ENCODE measurements around the gene ENDOV. TPM values are rescaled to one million over a fixed set of nuclear protein-coding genes. Genes with fewer than 3 reads are reported as not detected.

The ENDOV gene
- total and polyA plus RNA-seq, 8 donors: 18.8 to 49.9 (median 40.6) TPM

DNA sequence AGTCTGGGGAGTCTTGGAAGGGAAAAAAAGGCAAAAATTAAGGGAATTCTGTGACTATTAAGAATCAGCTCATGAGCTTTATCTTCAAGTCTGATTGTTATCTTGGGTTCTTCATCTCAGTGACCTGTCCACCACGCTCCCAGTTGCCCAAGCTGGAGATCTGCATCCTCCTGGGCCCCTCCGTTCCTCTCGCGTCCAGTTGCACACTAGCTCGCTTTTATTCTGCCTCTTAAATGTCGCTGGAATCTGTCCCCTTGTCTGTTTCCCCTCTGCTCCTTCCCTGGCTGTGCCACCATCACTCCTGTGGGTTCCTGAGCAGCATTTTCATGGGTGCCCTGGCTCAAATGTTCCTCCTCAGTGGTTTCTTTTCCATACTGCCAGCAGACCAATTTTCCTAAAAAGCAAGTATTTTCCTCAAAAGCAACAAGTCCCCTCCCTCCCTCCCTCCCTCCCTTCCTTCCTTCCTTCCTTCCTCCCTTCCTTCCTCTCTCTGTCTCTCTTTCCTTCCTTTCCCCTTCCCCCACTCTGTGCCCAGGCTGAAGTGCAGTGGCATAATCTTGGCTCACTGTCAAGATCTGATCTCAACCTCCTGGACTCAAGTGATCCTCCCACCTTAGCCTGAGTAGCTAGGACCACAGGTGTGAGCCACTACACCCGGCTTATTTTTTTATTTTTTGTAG, 1.4 kb downstream of the ENDOV start:
- TF ChIP-seq, protein P1, sequence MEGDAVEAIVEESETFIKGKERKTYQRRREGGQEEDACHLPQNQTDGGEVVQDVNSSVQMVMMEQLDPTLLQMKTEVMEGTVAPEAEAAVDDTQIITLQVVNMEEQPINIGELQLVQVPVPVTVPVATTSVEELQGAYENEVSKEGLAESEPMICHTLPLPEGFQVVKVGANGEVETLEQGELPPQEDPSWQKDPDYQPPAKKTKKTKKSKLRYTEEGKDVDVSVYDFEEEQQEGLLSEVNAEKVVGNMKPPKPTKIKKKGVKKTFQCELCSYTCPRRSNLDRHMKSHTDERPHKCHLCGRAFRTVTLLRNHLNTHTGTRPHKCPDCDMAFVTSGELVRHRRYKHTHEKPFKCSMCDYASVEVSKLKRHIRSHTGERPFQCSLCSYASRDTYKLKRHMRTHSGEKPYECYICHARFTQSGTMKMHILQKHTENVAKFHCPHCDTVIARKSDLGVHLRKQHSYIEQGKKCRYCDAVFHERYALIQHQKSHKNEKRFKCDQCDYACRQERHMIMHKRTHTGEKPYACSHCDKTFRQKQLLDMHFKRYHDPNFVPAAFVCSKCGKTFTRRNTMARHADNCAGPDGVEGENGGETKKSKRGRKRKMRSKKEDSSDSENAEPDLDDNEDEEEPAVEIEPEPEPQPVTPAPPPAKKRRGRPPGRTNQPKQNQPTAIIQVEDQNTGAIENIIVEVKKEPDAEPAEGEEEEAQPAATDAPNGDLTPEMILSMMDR (IDR thresholded peaks at IDR 0.05): no peak
- H3K9me3 ChIP-seq: no peaks in the 10 kb centered on the region
- H3K4me3 ChIP-seq: peak overlapping the region; percentile 93 to 96
- peaks cover 0 to 15% of the 10 kb centered on the region in 2 donors for H3K27me3 ChIP-seq
- H3K36me3 ChIP-seq: peaks cover 0 to 20% of the 10 kb centered on the region in 2 donors
- no peak for ATAC-seq
- no peak overlapping the region for H3K27ac ChIP-seq
- intact Hi-C loops (cut with DNase I): no loop called here
- H3K4me1 ChIP-seq: peaks cover 8 to 38% of the 10 kb centered on the region in 2 donors
- no peak for DNase-seq

DNA sequence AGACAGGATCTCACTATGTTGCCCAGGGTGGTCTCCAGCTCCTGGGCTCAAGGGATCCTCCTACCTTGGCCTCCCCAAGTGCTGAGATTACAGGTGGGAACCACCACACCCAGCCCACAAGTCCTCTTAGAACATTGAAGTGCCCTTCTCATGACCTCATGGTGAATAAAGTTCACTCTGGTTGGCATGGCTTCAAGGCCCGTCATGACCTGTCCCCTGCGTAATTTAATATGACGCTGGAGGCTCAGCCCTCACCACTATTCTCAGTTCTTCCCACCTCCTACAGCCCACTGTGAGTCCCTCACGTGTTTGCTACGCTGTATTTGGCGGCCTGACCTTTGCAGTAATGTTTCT, 1.9 kb downstream of the ENDOV start:
- peaks cover 8 to 38% of the 10 kb centered on the region in 2 donors for H3K4me1 ChIP-seq
- DNase-seq: no peak
- TF ChIP-seq, protein P1 (IDR thresholded peaks at IDR 0.05): no peak
- H3K36me3 ChIP-seq: peaks cover 0 to 20% of the 10 kb centered on the region in 2 donors
- intact Hi-C loops (cut with DNase I): no loop called here
- no peaks in the 10 kb centered on the region for H3K9me3 ChIP-seq
- no peak for ATAC-seq
- no peak overlapping the region for H3K4me3 ChIP-seq
- H3K27me3 ChIP-seq: peaks cover 0 to 15% of the 10 kb centered on the region in 2 donors
- H3K27ac ChIP-seq: no peak overlapping the region

DNA sequence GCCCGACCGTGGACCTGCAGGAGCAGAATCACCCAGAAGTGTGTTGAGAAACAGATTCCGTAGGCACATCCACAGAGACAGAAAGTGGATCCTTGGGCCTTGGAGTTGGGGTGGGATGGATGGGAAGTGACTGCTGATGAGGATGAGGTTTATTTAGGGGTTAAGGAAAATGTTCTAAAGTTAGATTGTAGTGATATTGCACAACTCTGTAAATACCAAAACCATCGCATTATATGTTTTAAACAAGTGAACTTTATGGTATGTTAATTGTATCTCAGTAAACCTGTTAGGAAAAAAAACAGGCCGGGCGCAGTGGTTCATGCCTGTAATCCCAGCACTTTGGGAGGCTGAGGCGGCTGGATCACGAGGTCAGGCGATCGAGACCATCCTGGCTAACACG, 3.6 kb downstream of the ENDOV start:
- H3K9me3 ChIP-seq: no peaks in the 10 kb centered on the region
- peak in 1 of 4 donors; percentile 34 for DNase-seq
- TF ChIP-seq, protein P1 (IDR thresholded peaks at IDR 0.05): no peak
- no peak overlapping the region for H3K27ac ChIP-seq
- peaks cover 0 to 13% of the 10 kb centered on the region in 2 donors for H3K27me3 ChIP-seq
- peaks cover 0 to 20% of the 10 kb centered on the region in 2 donors for H3K36me3 ChIP-seq
- H3K4me3 ChIP-seq: no peak overlapping the region
- intact Hi-C loops (cut with DNase I): no loop called here
- H3K4me1 ChIP-seq: peaks cover 8 to 36% of the 10 kb centered on the region in 2 donors
- ATAC-seq: no peak

DNA sequence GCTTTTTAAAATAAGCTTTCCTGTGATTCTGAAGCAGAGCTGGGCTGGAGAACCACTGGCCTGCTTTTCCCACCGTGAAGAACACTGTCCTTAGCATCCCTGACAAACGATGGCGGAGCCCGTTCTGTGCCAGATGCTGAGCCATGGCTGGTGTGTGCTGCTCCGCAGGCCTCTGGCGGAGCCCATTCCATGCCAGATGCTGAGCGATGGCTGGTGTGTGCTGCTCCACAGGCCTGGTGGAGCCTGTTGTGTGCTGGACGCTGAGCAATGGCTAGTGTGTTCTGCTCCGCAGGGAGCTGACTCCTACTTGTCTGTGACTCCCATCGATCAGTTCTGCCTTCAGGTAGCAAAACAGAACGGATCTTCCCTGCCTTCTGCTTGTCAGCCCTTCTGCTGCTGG, 4.3 kb downstream of the ENDOV start:
- TF ChIP-seq, protein P1 (IDR thresholded peaks at IDR 0.05): no peak
- H3K4me1 ChIP-seq: peaks cover 6 to 31% of the 10 kb centered on the region in 2 donors
- DNase-seq: peak in 1 of 4 donors; percentile 61
- ATAC-seq: no peak
- no peak overlapping the region for H3K4me3 ChIP-seq
- no peak overlapping the region for H3K27ac ChIP-seq
- H3K9me3 ChIP-seq: no peaks in the 10 kb centered on the region
- intact Hi-C loops (cut with DNase I): no loop called here
- peaks cover 0 to 20% of the 10 kb centered on the region in 2 donors for H3K36me3 ChIP-seq
- peaks cover 0 to 6% of the 10 kb centered on the region in 2 donors for H3K27me3 ChIP-seq

DNA sequence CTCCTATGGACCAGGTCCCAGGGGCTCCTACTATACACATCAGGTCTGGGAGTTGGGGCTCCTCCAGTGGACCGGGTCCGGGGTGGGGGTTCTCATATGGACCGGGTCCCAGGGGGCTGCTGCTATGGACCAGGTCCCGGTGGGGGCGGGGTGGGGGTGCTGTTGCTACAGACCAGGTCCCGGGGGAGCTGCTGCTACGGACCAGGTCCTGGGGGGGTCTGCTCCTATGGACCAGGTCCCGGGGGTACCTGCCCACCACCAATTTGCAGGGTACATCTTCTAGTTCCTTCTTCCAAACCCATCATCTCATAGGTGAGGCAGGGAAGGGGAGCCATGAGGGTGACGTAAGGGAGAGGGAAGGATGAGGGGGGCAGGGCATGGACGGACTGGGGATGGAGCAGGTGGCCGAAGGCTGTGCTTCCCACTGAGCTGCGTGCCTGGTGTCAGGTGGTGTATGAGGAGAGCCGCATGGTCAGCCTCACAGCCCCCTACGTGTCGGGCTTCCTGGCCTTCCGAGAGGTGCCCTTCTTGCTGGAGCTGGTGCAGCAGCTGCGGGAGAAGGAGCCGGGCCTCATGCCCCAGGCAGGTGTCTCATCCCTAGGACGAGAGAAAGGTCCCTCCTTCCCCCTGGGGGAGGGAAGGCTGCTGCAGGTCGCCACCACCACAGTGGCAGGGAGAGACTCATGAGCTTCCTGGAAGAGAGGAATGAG, 6.6 kb downstream of the ENDOV start:
- TF ChIP-seq, protein P1 (IDR thresholded peaks at IDR 0.05): no peak
- no peak for ATAC-seq
- Histone ChIP-seq H3K36me3 (peaks cover 0 to 20% of the 10 kb centered on the region in 2 donors), H3K4me3 (no peak overlapping the region), H3K4me1 (peaks cover 0 to 16% of the 10 kb centered on the region in 2 donors), H3K27ac (no peak overlapping the region), H3K27me3 (no peaks in the 10 kb centered on the region), H3K9me3 (no peaks in the 10 kb centered on the region)
- intact Hi-C loops (cut with DNase I): loop anchor here in 1 of 2 donors (10.0 kb wide), 1 partner anchor 153 kb away; no protein-coding TSS in a partner anchor
- DNase-seq: peak in 1 of 4 donors; percentile 82

Measured in left lung (tissue), 10 donors.